ENCODE data around the gene PLA2G6. TPM values are rescaled to one million over a fixed set of nuclear protein-coding genes. Genes with fewer than 3 reads are reported as not detected.

Gene PLA2G6
- total RNA-seq, 1 donor from 2014 or later: 7.9 TPM

DNA sequence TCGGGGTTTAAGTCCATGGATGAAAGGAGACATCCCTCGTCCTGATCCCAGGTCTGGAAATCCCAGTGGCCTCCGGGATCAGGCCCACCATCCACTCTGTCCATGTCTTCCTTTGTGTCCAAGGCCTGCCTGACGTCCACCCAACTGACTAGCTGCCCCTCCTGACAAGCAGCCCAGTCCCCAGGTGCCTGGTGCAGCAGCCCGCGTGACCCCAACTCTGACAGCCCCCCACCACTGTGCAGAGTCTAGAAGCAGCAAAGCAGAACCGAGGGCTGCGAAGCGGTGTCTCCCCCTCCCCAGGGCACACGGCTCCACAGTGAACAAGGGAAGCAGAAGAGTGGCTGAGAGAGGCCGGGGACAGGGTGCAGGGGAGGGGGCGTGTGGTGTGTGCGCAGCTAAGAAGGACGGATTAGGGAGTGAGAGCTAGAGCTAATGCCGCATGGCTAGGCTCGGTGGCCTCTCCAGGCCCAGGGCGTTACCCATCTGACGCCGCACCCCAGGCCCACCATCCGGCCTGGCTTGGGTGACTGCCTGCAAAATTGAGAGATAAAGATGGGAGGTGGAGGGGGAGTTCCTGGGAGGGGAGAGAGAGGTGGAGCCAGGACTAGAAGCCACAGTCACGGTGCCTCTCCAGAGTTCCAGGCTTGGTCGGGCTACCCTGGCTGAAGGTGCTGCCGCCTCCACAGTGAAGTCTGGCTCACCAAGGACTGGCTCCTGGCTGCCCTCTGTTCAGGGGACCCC, 54.5 kb downstream of the PLA2G6 start:
- Histone ChIP-seq H3K36me3 (ENCODE audit: control insufficient read depth, insufficient read depth, low read length) (no peaks in the 10 kb centered on the region), H3K4me3 (ENCODE audit: low read depth, low read length) (no peak overlapping the region), H3K27me3 (ENCODE audit: control insufficient read depth, insufficient read depth, low read length) (no peaks in the 10 kb centered on the region)
- DNase-seq (ENCODE audit: low read depth): no peak
- TF ChIP-seq, protein P1, sequence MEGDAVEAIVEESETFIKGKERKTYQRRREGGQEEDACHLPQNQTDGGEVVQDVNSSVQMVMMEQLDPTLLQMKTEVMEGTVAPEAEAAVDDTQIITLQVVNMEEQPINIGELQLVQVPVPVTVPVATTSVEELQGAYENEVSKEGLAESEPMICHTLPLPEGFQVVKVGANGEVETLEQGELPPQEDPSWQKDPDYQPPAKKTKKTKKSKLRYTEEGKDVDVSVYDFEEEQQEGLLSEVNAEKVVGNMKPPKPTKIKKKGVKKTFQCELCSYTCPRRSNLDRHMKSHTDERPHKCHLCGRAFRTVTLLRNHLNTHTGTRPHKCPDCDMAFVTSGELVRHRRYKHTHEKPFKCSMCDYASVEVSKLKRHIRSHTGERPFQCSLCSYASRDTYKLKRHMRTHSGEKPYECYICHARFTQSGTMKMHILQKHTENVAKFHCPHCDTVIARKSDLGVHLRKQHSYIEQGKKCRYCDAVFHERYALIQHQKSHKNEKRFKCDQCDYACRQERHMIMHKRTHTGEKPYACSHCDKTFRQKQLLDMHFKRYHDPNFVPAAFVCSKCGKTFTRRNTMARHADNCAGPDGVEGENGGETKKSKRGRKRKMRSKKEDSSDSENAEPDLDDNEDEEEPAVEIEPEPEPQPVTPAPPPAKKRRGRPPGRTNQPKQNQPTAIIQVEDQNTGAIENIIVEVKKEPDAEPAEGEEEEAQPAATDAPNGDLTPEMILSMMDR (IDR thresholded peaks at IDR 0.05; ENCODE audit: insufficient read depth, low read length, severe bottlenecking): no peak
- no peak for FAIRE-seq

DNA sequence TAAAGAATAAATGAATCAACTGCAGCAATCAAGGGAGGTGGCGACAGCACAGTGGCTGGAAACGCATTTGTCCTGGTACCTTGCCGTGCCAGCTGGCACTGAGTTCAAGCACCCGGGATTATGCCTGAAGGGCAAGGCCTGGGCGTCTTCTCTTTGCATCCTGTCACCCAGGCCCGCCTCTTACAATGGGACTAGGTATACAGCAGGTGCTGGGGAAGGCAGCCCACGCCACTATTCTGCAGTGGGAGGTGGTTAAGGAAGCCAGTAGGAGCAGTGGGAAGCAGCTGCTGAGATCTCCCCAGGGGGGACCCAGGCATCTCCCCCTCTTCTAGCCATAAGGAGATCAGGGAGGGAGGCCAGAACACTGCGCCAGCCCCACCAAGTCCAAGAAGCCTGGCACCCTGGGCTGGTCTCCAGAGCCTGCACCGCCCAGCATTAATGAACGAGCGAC, 55.9 kb downstream of the PLA2G6 start:
- FAIRE-seq: no peak
- Histone ChIP-seq H3K27me3 (ENCODE audit: control insufficient read depth, insufficient read depth, low read length) (no peaks in the 10 kb centered on the region), H3K4me3 (ENCODE audit: low read depth, low read length) (no peak overlapping the region), H3K36me3 (ENCODE audit: control insufficient read depth, insufficient read depth, low read length) (no peaks in the 10 kb centered on the region)
- TF ChIP-seq, protein P1 (IDR thresholded peaks at IDR 0.05; ENCODE audit: insufficient read depth, low read length, severe bottlenecking): no peak
- DNase-seq (ENCODE audit: low read depth): no peak

DNA sequence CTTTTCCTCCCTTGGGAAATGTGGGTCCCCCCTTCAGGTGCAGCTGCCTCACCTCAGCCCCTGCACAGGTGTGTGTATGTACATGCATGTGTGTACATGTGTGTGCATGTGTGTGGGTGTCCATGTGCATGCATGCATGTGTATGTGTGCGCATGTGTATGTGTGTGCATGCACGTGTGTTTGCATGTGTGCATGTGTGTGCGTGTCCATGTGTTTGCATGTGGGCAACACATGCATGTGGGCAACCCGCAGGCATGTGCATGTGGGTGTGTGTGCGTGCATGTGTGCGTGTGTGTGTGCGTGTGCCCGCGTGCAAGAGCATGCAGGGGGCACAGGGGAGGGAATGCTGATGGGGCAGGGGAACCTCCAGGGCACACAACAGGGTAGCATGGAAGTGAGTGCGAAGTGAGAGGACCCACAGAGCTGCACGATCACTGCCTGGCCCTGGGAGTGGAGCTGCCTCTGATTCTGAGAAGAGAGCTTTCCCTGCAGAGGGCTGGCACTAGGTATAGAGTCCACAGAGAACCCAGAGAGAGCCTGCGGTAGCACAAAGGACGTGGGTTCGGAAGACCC, 56.5 kb downstream of the PLA2G6 start:
- no peaks in the 10 kb centered on the region for H3K27me3 ChIP-seq (ENCODE audit: control insufficient read depth, insufficient read depth, low read length)
- DNase-seq (ENCODE audit: low read depth) (no peak), FAIRE-seq (no peak)
- H3K4me3 ChIP-seq (ENCODE audit: low read depth, low read length): no peak overlapping the region
- TF ChIP-seq, protein P1 (IDR thresholded peaks at IDR 0.05; ENCODE audit: insufficient read depth, low read length, severe bottlenecking): no peak
- H3K36me3 ChIP-seq (ENCODE audit: control insufficient read depth, insufficient read depth, low read length): no peaks in the 10 kb centered on the region

DNA sequence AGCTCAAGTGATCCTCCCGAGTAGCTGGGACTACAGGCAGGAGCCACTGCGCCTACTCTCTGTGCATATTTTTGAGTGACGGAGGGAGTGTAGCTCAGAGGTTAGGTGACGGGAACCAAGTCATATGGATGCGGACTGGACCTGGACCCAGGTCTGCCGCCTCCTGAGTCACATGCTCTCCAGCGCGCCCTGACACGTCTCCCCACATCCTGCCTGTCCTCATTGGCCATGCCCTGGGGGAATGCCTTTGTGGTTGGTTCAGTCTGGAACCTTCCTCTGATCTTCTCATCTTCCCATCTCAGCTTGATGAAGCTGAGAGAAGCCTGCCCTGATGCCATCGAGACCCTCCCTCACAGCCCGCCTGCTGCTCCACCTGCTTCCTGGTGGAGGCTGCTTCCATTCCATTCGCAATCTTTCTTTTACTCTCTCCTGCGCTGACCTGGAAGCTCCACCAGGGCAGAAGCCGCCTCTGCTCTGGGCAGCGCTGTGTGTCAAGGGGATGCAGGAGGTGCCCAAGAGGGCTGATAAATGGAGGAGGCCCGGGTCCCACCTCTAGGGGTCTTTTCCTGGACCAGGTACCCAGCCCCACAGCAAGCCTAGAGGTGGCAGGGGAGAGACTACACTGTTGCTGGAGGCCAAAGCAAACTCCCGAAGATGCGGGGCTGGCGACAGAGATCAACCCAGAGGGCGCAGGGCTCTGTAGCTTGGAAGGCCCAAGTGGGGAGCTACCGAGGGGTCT, 57.2 kb downstream of the PLA2G6 start:
- peak; percentile 90 for DNase-seq (ENCODE audit: low read depth)
- Histone ChIP-seq H3K36me3 (ENCODE audit: control insufficient read depth, insufficient read depth, low read length) (no peaks in the 10 kb centered on the region), H3K4me3 (ENCODE audit: low read depth, low read length) (no peak overlapping the region), H3K27me3 (ENCODE audit: control insufficient read depth, insufficient read depth, low read length) (no peaks in the 10 kb centered on the region)
- TF ChIP-seq, protein P1 (IDR thresholded peaks at IDR 0.05; ENCODE audit: insufficient read depth, low read length, severe bottlenecking): peak; percentile 17
- peak; percentile 86 for FAIRE-seq

DNA sequence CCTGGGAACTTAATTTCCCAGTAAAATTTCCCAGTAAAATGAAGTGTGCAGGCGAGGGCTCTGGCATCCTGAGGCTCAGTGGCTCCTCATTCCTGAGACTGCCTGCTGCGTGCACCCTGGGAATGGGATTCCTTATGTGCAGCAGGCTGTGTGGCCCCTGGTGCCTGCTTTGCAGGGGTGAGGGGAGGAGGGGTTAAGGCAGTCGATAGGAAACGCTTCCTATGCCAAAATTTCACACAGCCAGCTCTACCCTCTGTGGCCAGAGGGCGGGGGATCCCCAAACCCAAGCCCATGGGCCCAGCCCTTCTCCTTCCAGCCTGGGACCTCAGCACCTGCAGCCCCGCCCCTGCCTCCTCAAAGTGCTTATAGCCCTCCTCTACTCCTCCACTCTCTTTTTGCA, 59.0 kb downstream of the PLA2G6 start:
- TF ChIP-seq, protein P1 (IDR thresholded peaks at IDR 0.05; ENCODE audit: insufficient read depth, low read length, severe bottlenecking): no peak
- FAIRE-seq (no peak), DNase-seq (ENCODE audit: low read depth) (no peak)
- Histone ChIP-seq H3K27me3 (ENCODE audit: control insufficient read depth, insufficient read depth, low read length) (no peaks in the 10 kb centered on the region), H3K36me3 (ENCODE audit: control insufficient read depth, insufficient read depth, low read length) (no peaks in the 10 kb centered on the region), H3K4me3 (ENCODE audit: low read depth, low read length) (no peak overlapping the region)
